PC-9 (cell line): ENCODE results near the gene CHST11. TPM values are rescaled to one million over a fixed set of nuclear protein-coding genes. Genes with fewer than 3 reads are reported as not detected.
A peak's percentile ranks its signal among the peaks of the same experiment; 100 is the strongest.

Experiments used
- BruUV-seq: library from RNA; stranded (reverse); fragments of 400-500 nt; replicated peaks from 2 replicates; lab custom pipeline; 2021; lab: Mats Ljungman, UMichigan
- CTCF ChIA-PET: fragments of 300-600 bp; sonication (Branson Sonifier 250); formaldehyde crosslinking; loops from one replicate; lab custom pipeline; 2022; ENCODE audit warnings: antibody characterized with exemption; lab: Charles Lee
- POLR2A ChIA-PET: fragments of 300-600 bp; sonication (Branson Sonifier 250); formaldehyde crosslinking; loops from one replicate; lab custom pipeline; 2022; ENCODE audit warnings: antibody characterized with exemption; ENCODE audit not compliant: unreplicated experiment; lab: Charles Lee
- DNase-seq, 2 experiments: peaks; one replicate each; pipeline versions ENCODE4 v3.0.0 to v3.0.0-alpha.2; 2015 to 2022; ENCODE audit warnings: mixed read lengths in 1 of 2
- H2AFZ ChIP-seq: fragments of 200-600 bp; sonication (generic); 2 replicates; pipeline ENCODE4 v1.8.1; 2017; ENCODE audit warnings: antibody characterized with exemption
- H3F3A ChIP-seq: fragments of 200-600 bp; sonication (generic); 2 replicates; pipeline ENCODE4 v1.8.1; 2017; ENCODE audit warnings: antibody characterized with exemption, mild to moderate bottlenecking, low read depth; ENCODE audit not compliant: insufficient read depth
- H3K27ac ChIP-seq: fragments of 200-600 bp; sonication (generic); 2 replicates; pipeline ENCODE4 v1.6.1; 2016; ENCODE audit warnings: mixed run types
- H3K27me3 ChIP-seq: fragments of 200-600 bp; sonication (generic); 2 replicates; pipeline ENCODE4 v1.6.1; 2016; ENCODE audit warnings: low read depth, mixed run types; ENCODE audit not compliant: insufficient read depth
- H3K36me3 ChIP-seq: fragments of 200-600 bp; sonication (generic); 2 replicates; pipeline ENCODE4 v1.6.1; 2016; ENCODE audit warnings: low read depth, mixed run types
- H3K4me1 ChIP-seq: fragments of 200-600 bp; sonication (generic); replicated peaks from 2 replicates; pipeline ENCODE4 v1.6.1; 2016; ENCODE audit warnings: mixed run types; ENCODE audit not compliant: insufficient read depth
- H3K4me2 ChIP-seq: fragments of 200-600 bp; sonication (generic); 2 replicates; pipeline ENCODE4 v1.6.1; 2017; ENCODE audit warnings: mixed run types
- H3K4me3 ChIP-seq: fragments of 200-600 bp; sonication (generic); 2 replicates; pipeline ENCODE4 v1.6.1; 2016; ENCODE audit warnings: mixed run types
- H3K79me2 ChIP-seq: fragments of 200-600 bp; sonication (generic); 2 replicates; pipeline ENCODE4 v1.6.1; 2017; ENCODE audit warnings: low read depth, mixed run types
- H3K9me2 ChIP-seq: fragments of 200-600 bp; sonication (generic); 2 replicates; pipeline ENCODE4 v1.8.1; 2017; ENCODE audit warnings: mild to moderate bottlenecking; ENCODE audit not compliant: insufficient read depth
- H3K9me3 ChIP-seq: fragments of 200-600 bp; sonication (generic); 2 replicates; pipeline ENCODE4 v1.8.1; 2016; ENCODE audit warnings: low read depth; ENCODE audit not compliant: insufficient read depth
- H4K20me1 ChIP-seq: fragments of 200-600 bp; sonication (generic); 2 replicates; pipeline ENCODE4 v1.8.1; 2017; ENCODE audit not compliant: insufficient read depth
- CTCF ChIP-seq: fragments of 200-600 bp; sonication (generic); conservative IDR thresholded peaks from 2 replicates; pipeline ENCODE4 v1.6.1; 2017; ENCODE audit warnings: mixed run types, antibody characterized with exemption, mild to moderate bottlenecking, moderate library complexity
- EZH2 ChIP-seq: fragments of 200-600 bp; sonication (generic); IDR thresholded peaks from 2 replicates; pipeline ENCODE4 v1.8.0; 2017; ENCODE audit warnings: antibody characterized with exemption, low read depth
- intact Hi-C: fragments of 100-400 bp; cut with micrococcal nuclease; formaldehyde crosslinking; loops from one replicate; pipeline ENCODE4 v1.10.0; 2022; ENCODE audit not compliant: unreplicated experiment
- total RNA-seq: library from RNA; stranded (reverse); gene quantifications from 2 replicates; pipeline ENCODE4 v1.2.3, GENCODE V29; 2021

The CHST11 gene
- total RNA-seq, 1 experiment from 2014 or later = 39.9 TPM

DNA sequence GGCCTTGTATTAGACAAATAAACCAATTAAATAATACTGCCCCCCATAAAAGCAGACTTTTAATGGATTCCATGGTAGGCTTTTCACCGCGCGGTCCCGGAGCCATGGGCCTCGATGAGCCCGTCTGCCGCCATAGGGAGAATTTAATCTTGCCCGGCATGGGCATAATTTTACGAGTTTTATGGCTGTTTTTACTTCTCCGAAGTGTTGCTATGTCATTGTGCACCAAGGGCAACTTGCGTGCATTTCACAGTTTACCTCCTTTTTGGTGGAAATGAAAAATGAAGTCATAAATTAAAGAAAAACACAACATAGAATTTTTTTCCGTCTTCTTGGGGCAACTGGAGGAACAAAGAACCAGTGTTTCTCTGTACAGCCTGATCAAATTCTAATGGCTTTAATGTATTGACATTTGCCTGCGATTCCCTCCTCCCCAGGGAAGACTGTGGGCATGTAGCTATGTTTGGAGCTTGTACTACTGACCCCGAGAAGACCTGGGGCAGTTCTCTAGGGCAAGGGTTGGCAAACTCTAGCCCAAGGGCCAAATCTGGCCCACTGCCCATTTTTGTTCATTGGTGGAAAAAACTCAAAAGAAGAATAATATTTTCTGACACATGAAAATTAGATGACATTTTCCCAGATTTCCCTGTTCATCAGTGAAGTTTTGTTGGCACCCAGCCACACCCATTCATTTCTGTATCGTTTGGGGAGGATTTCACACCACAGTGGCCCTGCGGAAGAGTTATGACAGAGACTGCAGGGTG, 142.7 kb downstream of the CHST11 start:
- POLR2A ChIA-PET = no interaction called here
- no peak for DNase-seq
- no TSS peak for BruUV-seq
- H3K9me2 ChIP-seq = no peaks in the 10 kb centered on the region
- peaks cover 80% of the 10 kb centered on the region for H3F3A ChIP-seq
- intact Hi-C loops = loop anchor here (5.0 to 10.0 kb wide), 3 partner anchors 142 to 355 kb away; partner anchors contain the start of genes CHST11 and SLC41A2
- H3K27ac ChIP-seq = peak overlapping the region; percentile 95
- no peaks in the 10 kb centered on the region for H3K36me3 ChIP-seq
- H4K20me1 ChIP-seq = no peaks in the 10 kb centered on the region
- CTCF ChIA-PET = no interaction called here
- no peak overlapping the region for H2AFZ ChIP-seq
- H3K27me3 ChIP-seq = no peaks in the 10 kb centered on the region
- no peak for TF ChIP-seq CTCF
- no peak for TF ChIP-seq EZH2
- no peak overlapping the region for H3K4me3 ChIP-seq
- H3K79me2 ChIP-seq = peaks cover 83% of the 10 kb centered on the region
- H3K4me2 ChIP-seq = 0 out of 2 replicates have a peak overlapping the region, but pooled peaks have one; percentile 15
- H3K4me1 ChIP-seq = peaks cover 100% of the 10 kb centered on the region
- no peaks in the 10 kb centered on the region for H3K9me3 ChIP-seq

DNA sequence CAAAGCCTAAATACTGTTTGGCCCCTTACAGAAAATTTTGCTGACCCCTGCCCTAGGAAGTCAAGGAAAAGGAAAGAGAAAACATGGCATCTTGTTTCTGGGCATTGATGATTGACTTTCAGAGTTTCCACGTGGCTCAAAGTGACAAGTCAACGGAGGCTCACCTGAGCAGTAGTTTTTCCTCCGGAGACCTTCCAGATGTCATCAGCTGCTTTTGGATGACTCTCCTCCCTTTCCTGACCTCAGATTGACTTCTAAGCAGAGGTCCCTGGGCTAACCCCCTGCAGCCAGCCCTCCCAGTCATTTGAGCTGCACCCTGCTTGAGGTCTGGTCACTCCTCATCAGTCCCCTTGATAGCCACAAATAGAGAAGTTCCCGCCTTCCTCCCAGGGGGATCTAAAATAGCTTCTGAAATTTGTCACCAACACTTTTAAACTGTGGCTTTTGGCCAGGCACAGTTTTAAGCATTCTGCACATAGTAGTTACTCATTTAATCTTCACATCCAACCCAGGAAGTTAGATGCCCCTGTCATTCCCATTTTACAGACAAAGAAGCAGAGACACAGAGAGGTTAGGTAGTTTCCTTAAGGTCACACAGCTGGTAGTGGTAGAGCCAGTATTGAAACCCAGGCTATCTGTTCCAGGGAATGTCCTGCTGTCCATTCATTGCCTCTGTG, 143.4 kb downstream of the CHST11 start:
- H3K9me2 ChIP-seq = no peaks in the 10 kb centered on the region
- H2AFZ ChIP-seq = no peak overlapping the region
- ChIA-PET CTCF (no interaction called here), POLR2A (no interaction called here)
- H3K4me2 ChIP-seq = no peak overlapping the region
- peaks cover 83% of the 10 kb centered on the region for H3K79me2 ChIP-seq
- H3K9me3 ChIP-seq = no peaks in the 10 kb centered on the region
- DNase-seq = no peak
- no peaks in the 10 kb centered on the region for H3K36me3 ChIP-seq
- H4K20me1 ChIP-seq = no peaks in the 10 kb centered on the region
- no peak overlapping the region for H3K4me3 ChIP-seq
- no peak for TF ChIP-seq EZH2
- TF ChIP-seq CTCF = no peak
- H3K27me3 ChIP-seq = no peaks in the 10 kb centered on the region
- no TSS peak for BruUV-seq
- H3K4me1 ChIP-seq = peaks cover 100% of the 10 kb centered on the region
- H3K27ac ChIP-seq = peak overlapping the region; percentile 95
- H3F3A ChIP-seq = peaks cover 87% of the 10 kb centered on the region
- intact Hi-C loops = loop anchor here (5.0 to 10.0 kb wide), 3 partner anchors 143 to 355 kb away; partner anchors contain the start of genes CHST11 and SLC41A2

DNA sequence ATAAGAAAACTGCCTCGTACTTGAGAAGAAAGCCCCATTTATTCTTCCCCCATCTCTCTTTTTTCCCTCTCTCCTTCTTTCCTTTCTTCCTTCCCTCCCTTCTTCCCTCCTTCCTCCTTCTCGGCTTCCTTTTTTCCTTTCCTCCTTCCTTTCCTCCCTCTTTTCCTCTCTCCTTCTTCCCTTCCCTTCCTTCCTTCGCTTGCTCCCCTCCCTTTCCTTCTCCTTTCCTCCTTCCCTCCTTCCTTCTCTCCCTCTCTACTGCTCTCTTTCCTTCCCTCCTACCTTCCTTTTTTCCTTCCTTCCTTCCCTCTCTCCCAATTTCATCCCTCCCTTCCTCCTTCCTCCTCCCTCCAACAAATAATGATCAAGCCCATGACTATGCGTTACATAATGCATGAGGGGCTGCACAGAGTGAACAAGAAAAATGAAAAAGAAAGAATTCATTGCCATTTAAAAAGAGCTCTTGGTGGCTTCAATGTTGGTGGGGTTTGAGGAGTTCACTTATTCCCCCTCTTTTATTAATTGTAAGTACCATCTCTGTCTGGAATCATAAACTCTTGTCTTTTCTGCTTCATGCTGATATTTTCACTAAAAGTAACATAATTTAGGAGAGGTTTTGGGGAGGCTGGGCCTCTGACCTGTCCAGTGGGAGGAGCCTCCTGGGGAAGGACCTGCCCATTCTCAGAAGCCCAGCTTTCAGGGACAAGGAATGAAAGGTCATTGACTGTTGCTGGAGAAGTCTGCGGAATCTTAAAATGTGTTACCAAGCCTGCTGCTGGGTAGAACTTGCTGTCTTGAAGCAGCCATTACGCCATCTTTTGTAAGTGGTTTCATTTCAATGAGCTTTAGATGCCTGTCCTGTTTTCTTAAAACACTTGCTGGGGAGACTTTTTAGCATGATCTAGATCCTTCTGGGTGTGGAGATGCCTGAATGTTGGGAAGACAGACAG, 144.3 kb downstream of the CHST11 start:
- no peak for DNase-seq
- intact Hi-C loops = loop anchor here (5.0 to 10.0 kb wide), 3 partner anchors 144 to 354 kb away; partner anchors contain the start of genes CHST11 and SLC41A2
- TF ChIP-seq EZH2 (no peak), CTCF (no peak)
- H3K27me3 ChIP-seq = no peaks in the 10 kb centered on the region
- no peak overlapping the region for H3K4me3 ChIP-seq
- H3K4me2 ChIP-seq = peak overlapping the region; percentile 3; the same call in 1 of the 2 replicates
- H3F3A ChIP-seq = peaks cover 88% of the 10 kb centered on the region
- BruUV-seq = no TSS peak
- no peak overlapping the region for H2AFZ ChIP-seq
- H3K36me3 ChIP-seq = no peaks in the 10 kb centered on the region
- peaks cover 99% of the 10 kb centered on the region for H3K4me1 ChIP-seq
- POLR2A ChIA-PET = no interaction called here
- H3K9me2 ChIP-seq = no peaks in the 10 kb centered on the region
- no peaks in the 10 kb centered on the region for H3K9me3 ChIP-seq
- H4K20me1 ChIP-seq = no peaks in the 10 kb centered on the region
- H3K79me2 ChIP-seq = peaks cover 83% of the 10 kb centered on the region
- H3K27ac ChIP-seq = peak overlapping the region; percentile 95
- CTCF ChIA-PET = interaction anchor here (0.6 kb wide), 1 partner anchor 399 kb away, joined by 3 read pairs; no protein-coding TSS in a partner anchor
